ENCODE measurements around the gene GDF11. TPM values are rescaled to one million over a fixed set of nuclear protein-coding genes. Genes with fewer than 3 reads are reported as not detected.

GDF11 gene
- total RNA-seq, 1 experiment from 2014 or later, result 5.3 TPM

DNA sequence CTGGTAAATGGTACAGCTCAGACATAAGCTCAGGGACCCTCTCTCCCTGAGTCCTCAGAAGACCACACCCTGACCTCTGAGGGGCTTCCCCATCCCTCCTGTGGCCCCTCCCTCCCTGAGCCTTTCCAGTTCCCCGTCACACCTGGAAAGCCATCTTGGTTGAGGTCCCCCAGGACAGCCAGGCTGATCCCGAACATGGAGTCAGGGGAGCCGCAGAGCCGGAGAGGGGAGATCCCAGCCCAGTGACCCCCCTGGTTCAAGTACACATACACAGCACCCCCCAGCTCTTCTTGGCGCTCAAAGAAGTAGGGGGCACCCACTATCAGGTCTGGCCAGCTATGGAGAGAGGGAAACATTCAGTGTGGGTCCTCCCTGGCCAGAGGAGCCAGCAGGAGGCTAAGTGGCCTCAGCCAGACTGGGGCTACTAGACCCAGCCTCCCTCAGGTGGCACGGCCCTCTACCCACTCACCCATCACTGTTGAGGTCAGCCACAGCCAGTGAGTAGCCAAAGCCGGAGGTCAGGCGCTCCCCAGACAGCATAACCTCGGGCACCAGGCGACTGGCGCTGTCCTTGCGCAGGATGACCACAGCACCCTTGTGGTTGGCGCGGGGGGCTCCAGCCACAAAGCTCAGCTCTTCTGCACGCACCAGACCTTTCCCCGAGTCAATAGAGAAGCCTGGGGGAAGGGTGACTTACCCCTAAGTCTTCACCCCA is 44.5 kb upstream of the GDF11 start:
- Histone ChIP-seq H3K4me1 (ENCODE audit: control insufficient read depth in 1 of 2, insufficient read depth in 2 of 2, low read length in 2 of 2) (peaks cover 0 to 4% of the 10 kb centered on the region in 2 experiments; a peak in 1 of 4 replicates), H3K4me3 (replicated peaks in 1 of 2; ENCODE audit: low read depth in 1 of 2, low read length in 2 of 2) (no peak overlapping the region), H2AFZ (ENCODE audit: low read depth, low read length, poor library complexity, severe bottlenecking) (no peak overlapping the region), H3K79me2 (ENCODE audit: insufficient read depth, low read length) (no peaks in the 10 kb centered on the region), H3K27ac (ENCODE audit: low read depth, low read length) (no peak overlapping the region), H4K20me1 (ENCODE audit: insufficient read depth) (no peaks in the 10 kb centered on the region), H3K36me3 (ENCODE audit: control insufficient read depth in 1 of 2, insufficient read depth in 2 of 2, low read length in 2 of 2) (no peaks in the 10 kb centered on the region), H3K9me2 (ENCODE audit: insufficient read depth) (no peaks in the 10 kb centered on the region), H3K9ac (ENCODE audit: low read length) (no peak overlapping the region), H3K4me2 (ENCODE audit: low read length) (no peak overlapping the region), H3K27me3 (ENCODE audit: insufficient read depth, low read length) (no peaks in the 10 kb centered on the region), H3K9me3 (ENCODE audit: control insufficient read depth in 1 of 2, insufficient read depth in 1 of 2, low read depth in 1 of 2, low read length in 2 of 2) (no peaks in the 10 kb centered on the region)
- ChIA-PET CTCF (no interaction called here), POLR2A (no interaction called here), RAD21 (ENCODE audit: low non-redundant PET in 1 of 2, low total read pairs in 2 of 2, uncharacterized antibody in 2 of 2, unreplicated experiment in 2 of 2) (no interaction called here)
- BruUV-seq (replicated peaks), result no TSS peak
- DNase-seq (ENCODE audit: low read depth, low spot score) (no peak), ATAC-seq (no peak)
- intact Hi-C loops (cut with micrococcal nuclease), result no loop called here
- TF ChIP-seq EZH2phosphoT487 (IDR thresholded peaks at IDR 0.05; ENCODE audit: borderline replicate concordance) (no peak), FOSL1 (IDR thresholded peaks at IDR 0.05; ENCODE audit: low read depth) (no peak)
- TF ChIP-seq, protein P1, sequence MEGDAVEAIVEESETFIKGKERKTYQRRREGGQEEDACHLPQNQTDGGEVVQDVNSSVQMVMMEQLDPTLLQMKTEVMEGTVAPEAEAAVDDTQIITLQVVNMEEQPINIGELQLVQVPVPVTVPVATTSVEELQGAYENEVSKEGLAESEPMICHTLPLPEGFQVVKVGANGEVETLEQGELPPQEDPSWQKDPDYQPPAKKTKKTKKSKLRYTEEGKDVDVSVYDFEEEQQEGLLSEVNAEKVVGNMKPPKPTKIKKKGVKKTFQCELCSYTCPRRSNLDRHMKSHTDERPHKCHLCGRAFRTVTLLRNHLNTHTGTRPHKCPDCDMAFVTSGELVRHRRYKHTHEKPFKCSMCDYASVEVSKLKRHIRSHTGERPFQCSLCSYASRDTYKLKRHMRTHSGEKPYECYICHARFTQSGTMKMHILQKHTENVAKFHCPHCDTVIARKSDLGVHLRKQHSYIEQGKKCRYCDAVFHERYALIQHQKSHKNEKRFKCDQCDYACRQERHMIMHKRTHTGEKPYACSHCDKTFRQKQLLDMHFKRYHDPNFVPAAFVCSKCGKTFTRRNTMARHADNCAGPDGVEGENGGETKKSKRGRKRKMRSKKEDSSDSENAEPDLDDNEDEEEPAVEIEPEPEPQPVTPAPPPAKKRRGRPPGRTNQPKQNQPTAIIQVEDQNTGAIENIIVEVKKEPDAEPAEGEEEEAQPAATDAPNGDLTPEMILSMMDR (IDR thresholded peaks at IDR 0.05 in 2 of 3, conservative IDR thresholded peaks at IDR 0.05 in 1 of 3; ENCODE audit: borderline replicate concordance in 1 of 3, insufficient read depth in 1 of 3, low read depth in 2 of 3, low read length in 2 of 3), result no peak

DNA sequence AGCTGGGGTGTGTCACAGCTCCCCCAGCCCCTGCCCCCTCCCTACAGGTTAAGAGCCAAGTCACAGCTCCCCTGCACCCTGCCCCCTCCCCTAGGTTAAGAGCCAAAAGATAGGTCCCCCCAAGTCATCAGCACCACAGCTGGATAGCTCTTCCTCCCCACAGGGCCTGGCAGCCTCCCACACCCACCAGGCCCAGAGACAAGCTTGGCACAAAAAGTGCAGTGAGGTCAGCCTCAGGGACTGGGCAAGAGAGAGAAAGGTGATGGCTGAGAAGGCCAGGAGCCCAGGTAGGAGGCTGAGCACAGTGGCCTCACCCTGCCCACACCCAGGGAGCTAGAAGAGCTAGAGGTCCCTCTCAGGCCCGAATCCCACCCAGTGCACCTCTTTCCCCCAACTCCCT is 44.0 kb upstream of the GDF11 start:
- ChIA-PET CTCF (no interaction called here), POLR2A (no interaction called here)
- BruUV-seq (replicated peaks), result no TSS peak

More for the DNA sequence above, 44.0 kb upstream of the GDF11 start:
- no peak overlapping the region for H2AFZ ChIP-seq (ENCODE audit: low read depth, low read length, poor library complexity, severe bottlenecking)
- DNase-seq (ENCODE audit: low read depth, low spot score) (no peak), ATAC-seq (no peak)
- RAD21 ChIA-PET (ENCODE audit: low non-redundant PET in 1 of 2, low total read pairs in 2 of 2, uncharacterized antibody in 2 of 2, unreplicated experiment in 2 of 2), result no interaction called here
- H3K9me2 ChIP-seq (ENCODE audit: insufficient read depth), result no peaks in the 10 kb centered on the region
- no peaks in the 10 kb centered on the region for H3K36me3 ChIP-seq (ENCODE audit: control insufficient read depth in 1 of 2, insufficient read depth in 2 of 2, low read length in 2 of 2)
- H3K9me3 ChIP-seq (ENCODE audit: control insufficient read depth in 1 of 2, insufficient read depth in 1 of 2, low read depth in 1 of 2, low read length in 2 of 2), result no peaks in the 10 kb centered on the region
- no peaks in the 10 kb centered on the region for H3K27me3 ChIP-seq (ENCODE audit: insufficient read depth, low read length)
- H3K27ac ChIP-seq (ENCODE audit: low read depth, low read length), result no peak overlapping the region
- H3K4me2 ChIP-seq (ENCODE audit: low read length), result no peak overlapping the region
- H3K4me3 ChIP-seq (replicated peaks in 1 of 2; ENCODE audit: low read depth in 1 of 2, low read length in 2 of 2), result no peak overlapping the region
- TF ChIP-seq, protein P1 (IDR thresholded peaks at IDR 0.05 in 2 of 3, conservative IDR thresholded peaks at IDR 0.05 in 1 of 3; ENCODE audit: borderline replicate concordance in 1 of 3, insufficient read depth in 1 of 3, low read depth in 2 of 3, low read length in 2 of 3), result no peak
- TF ChIP-seq RAD21 (IDR thresholded peaks at IDR 0.05; ENCODE audit: low read depth) (no peak), YY1 (IDR thresholded peaks at IDR 0.05; ENCODE audit: extremely low read depth, insufficient replicate concordance, low read depth, low read length) (no peak), FOSL1 (IDR thresholded peaks at IDR 0.05; ENCODE audit: low read depth) (no peak), SP1 (IDR thresholded peaks at IDR 0.05; ENCODE audit: low read depth) (no peak)
- TF ChIP-seq, protein P2, sequence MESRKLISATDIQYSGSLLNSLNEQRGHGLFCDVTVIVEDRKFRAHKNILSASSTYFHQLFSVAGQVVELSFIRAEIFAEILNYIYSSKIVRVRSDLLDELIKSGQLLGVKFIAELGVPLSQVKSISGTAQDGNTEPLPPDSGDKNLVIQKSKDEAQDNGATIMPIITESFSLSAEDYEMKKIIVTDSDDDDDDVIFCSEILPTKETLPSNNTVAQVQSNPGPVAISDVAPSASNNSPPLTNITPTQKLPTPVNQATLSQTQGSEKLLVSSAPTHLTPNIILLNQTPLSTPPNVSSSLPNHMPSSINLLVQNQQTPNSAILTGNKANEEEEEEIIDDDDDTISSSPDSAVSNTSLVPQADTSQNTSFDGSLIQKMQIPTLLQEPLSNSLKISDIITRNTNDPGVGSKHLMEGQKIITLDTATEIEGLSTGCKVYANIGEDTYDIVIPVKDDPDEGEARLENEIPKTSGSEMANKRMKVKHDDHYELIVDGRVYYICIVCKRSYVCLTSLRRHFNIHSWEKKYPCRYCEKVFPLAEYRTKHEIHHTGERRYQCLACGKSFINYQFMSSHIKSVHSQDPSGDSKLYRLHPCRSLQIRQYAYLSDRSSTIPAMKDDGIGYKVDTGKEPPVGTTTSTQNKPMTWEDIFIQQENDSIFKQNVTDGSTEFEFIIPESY (IDR thresholded peaks at IDR 0.05; ENCODE audit: extremely low read depth, insufficient replicate concordance, low read length), result no peak
- intact Hi-C loops (cut with micrococcal nuclease), result no loop called here
- no peaks in the 10 kb centered on the region for H3K79me2 ChIP-seq (ENCODE audit: insufficient read depth, low read length)
- no peak overlapping the region for H3K9ac ChIP-seq (ENCODE audit: low read length)
- peaks cover 0 to 4% of the 10 kb centered on the region in 2 experiments; a peak in 1 of 4 replicates for H3K4me1 ChIP-seq (ENCODE audit: control insufficient read depth in 1 of 2, insufficient read depth in 2 of 2, low read length in 2 of 2)
- no peaks in the 10 kb centered on the region for H4K20me1 ChIP-seq (ENCODE audit: insufficient read depth)
